Measurements from ENCODE around the gene ADI1.

- TF ChIP-seq CTCF (IDR thresholded peaks at IDR 0.05; ENCODE audit: insufficient read depth, low read length) (no peak), REST (IDR thresholded peaks at IDR 0.05; ENCODE audit: insufficient replicate concordance, low read depth) (no peak), POLR2AphosphoS5 (IDR thresholded peaks at IDR 0.05; ENCODE audit: low read depth) (no peak)
Observed at GRCh38 chr2:3520591-3520990, 1.3 kb upstream of the ADI1 start.

Data from HL-60 (cell line).